Stimulated activated CD8-positive, alpha-beta memory T cell treated with anti-CD3 and anti-CD28 coated beads, Interleukin-15, amount 100 ng/mL, for 24 hours (primary cell): ENCODE results near the gene RYR2.
"Not testable (repeated sequence)": the region's sequence is repeated elsewhere in the genome, so short reads cannot be mapped to it uniquely, and the experiment has no call there.

Source experiments
- DNase-seq: peaks from one replicate; pipeline ENCODE4 v3.0.0-alpha.2; 2020; ENCODE audit warnings: low read depth

The RYR2 gene

DNA sequence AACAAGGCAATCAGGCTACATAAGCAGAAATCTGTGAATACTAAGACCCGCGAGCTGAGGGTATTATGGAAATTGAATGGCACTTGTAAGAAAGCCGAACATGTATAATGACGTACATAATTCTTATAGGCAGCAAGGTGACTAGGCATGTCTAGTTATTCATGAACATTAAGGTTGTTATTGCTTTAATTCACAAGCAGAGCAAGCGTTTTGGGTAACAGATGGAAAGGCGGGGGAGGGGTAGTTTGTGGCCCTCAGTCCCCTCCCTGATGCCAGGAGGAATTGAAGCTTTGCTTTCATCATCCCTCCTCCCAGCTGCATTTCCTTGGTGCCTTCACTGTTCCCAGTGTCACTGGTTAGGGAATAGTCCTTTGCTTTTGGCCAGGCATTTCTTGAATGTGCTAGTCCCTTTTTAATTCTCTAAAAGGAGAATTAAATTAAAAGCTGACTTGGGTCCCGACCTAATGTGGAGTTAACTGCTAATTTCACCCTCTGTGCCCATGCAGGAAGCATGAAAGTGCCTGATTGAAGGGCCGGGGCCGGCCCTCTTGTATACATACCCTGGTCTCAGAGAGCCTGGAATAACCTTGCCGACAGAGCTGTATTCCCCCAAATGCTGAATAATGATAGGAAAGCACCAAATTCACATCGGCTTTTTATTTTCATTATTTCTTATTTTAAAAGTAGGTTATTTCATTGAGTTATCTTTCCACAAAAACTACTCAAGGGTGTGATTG lies 42.5 kb downstream of the RYR2 start:
- no peak for DNase-seq

DNA sequence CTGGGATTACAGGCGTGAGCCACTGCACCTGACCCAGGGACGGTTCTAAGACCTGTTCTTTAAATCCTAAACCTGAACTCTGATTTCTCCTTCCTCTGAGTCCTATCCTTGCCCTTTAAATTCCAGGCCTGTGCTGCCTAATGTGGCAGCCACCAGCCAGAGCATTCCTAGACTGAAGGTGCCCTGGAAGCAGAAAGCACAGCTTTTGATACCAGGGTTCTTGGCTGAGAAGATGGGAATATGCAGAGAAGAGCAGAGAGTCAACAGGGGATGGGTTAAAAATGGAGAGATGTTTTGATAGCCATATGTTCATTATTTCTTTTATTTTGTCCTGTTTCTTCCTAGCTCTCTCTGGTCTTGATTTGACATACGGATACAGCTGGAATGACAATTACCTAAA lies 49.7 kb downstream of the RYR2 start:
- DNase-seq = no peak

DNA sequence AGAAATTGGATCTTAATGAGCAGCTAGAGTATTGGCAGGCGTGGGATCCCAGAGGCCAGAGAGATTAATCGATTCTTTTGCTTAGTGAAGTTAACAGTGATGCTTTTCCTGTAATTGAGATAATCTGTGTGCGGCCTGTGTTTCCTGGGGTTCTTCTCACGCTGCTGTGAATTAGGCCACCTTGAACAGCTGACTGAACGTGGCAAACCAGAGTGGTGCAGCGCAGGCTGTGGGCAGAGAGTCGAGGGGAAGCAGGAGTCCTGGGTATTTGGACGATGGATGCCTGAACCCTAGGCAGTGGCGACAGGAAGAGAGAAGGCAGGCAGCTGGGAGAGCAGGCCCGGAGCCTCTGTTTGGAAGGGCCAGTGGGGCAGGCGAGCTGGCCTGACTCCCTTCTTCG lies 51.7 kb downstream of the RYR2 start:
- no peak for DNase-seq

DNA sequence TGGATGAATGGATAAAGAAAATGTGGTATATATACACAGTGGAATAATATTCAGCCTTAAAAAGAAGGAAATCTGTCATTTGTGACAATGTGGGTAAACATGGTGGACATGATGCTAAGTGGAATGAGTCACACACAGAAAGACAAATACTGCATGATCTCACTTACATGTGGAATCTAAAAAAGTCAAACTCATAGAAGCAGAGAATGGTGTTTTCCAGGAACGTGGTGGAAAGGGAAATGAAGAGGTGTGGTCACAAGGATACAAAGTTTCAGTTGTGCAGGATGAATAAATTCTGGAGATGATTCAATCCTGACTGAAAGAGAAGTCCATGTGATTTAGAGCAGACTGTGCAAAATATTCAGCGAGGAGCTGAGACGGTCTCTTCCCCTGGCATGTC lies 56.6 kb downstream of the RYR2 start:
- DNase-seq = no peak

DNA sequence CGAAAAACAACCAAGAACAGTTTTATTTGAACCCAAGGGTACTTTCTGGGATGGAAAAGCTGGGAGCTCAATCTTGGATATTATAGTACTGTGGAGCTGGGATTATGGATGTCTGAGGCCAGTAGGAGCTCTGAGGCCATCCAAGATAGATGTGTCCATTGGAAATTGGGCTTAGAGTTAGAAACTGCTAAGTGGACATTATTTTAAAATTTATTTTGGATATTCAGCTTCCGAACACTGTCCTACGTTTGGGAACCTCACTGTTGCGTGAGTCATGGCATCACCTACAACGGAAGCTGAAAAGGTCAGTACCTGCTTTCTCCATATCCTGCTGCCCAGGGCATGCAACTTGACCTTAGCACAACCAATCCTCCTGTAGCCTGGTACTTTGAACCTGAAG lies 61.0 kb downstream of the RYR2 start:
- DNase-seq = no peak

DNA sequence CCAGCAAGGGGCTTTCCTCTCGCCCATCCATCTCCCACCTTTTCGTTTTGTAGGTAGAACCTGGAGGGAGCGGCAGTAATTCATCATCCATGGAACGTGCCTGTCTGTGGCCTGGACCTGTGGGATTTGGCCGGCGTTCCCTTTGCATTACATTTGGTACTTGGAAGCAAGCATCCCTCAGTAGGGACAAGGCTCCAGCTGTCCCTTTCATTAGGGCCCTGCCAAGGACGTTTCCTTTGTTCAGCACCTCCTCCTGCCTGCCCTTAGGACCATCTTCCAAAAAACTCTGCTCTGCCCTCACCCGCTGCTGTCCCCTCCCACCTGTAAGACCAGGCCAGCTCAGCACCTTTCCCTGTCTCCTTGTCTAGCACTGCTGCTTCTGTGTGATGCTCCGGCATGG lies 62.1 kb downstream of the RYR2 start:
- no peak for DNase-seq

DNA sequence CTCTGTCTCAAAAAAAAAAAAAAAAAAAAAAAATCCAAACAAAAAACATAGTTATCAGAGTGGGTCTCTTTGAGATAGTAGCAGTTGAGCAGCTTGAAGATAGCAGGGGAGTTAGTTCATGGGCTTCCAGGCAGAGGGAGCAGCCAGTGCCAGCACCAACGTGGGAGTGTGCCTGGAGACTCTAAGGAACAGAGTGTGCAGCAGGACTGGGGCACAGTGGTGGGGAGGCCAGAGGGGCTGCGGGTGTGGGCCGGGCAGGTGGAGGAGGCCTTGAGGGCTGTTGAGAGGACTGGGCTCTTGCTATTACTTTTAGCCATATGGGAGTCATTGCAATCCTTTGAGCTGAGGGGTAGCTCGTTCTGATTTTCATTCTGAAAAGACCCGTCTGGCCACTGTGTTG lies 63.8 kb downstream of the RYR2 start:
- DNase-seq = no peak

DNA sequence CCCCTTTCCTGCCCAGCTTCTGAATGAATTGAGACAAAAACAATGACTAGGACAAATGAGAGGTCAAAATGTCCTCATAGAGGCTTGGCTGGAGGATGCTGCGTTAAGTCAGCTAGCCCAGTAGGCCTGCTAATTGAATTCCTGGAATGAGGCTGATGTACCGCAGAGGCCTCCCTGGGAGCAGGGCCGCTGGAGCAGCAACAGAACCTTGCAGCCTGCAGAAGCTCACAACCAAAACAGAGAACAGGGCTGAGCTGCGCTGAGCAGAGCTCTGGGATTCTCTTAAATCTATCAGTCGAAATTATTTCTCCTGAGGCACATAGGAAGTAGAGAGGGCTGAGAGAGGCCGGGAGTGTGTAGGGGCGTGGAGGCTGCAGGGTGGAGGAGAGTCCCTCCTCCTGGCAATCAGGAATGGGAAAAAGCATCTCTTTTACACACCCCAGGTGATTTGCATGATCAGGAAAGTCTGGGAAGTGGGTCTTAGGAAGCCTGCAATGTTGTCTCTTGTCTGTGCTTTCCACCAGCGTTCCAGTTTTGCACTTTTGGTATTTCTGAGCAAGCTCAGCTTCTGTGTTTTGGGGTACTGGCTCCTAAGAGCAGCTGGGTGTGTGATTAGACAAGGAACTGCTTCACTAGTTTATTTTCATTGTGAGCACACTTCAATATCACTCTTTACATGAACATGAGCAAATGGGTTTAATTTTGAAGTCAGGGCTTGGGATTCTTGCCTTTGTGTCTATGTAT lies 66.5 kb downstream of the RYR2 start:
- DNase-seq = no peak

DNA sequence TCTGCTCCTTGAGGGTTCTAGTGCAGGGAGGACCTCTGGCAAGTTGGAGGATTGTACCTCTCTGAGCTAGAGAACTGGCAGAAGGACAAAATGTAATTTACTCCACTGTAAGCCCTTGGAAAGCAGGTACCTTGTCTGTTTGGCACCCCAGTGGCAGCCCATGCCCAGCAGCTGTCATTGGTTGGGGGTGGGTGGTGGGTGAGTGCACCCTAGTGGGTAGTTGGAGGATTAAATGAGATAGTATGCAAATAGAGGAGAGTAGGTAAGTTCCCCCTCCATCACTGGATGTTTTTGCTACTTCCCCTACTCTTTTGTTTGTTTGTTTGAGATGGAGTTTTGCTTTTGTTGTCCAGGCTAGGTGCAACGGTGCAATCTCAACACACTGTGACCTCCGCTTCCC lies 69.8 kb downstream of the RYR2 start:
- no peak for DNase-seq

DNA sequence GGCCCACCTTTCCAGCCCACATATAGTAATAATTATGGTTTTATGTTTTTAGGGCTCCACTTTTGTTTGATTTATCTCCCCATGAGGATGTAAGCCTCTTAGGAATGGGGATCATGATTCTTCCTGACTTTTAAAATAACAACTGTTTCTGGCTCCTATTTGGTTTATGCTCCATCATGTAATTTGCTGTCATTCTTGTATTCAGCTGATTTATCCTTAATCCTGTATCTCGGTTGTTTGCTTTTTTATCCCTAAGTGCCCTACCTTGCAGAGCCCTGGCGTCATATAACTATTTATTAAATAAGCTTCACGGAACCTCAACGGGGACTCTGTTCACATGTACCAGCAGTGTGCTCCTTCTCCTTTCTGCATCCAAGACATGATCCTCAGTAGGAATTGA lies 70.7 kb downstream of the RYR2 start:
- DNase-seq = no peak

DNA sequence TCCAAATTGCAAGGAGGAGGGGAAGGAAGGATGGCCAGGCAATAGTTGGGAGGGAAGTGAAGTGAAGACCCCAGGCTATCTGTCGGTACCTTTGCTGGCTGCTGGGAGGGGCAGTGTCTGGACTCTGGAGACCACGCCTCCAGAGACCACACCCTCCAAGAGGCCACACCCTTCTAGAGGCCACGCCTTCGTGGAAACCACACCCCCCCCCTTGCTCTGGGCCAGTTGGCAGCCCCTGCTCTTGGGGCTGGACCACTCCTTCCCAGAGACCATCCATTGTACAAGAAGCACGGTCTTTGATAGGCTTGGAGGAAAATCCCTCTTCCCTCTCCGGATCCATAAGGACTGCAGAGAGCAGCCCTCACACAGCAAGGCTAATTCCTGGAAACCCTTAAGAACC lies 73.1 kb downstream of the RYR2 start:
- no peak for DNase-seq

DNA sequence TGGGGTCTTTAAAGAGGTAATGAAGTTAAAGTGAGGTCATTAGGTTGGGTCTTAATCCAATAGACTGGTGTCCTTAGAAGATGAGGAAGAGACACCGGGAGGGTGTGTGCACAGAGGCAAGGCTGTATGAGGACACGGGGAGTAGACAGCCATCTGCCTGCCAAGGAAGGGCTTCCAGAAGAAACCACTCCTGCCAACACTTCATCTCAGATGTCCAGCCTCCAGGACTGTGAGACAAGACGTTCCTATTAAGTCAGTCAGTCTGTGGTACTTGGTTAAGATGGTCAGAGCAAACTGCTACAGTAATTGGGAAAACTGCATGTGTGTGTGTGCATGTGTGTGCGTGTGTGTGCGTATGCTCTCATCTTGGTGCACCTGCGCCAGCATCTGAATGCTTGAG lies 77.1 kb downstream of the RYR2 start:
- no peak for DNase-seq

DNA sequence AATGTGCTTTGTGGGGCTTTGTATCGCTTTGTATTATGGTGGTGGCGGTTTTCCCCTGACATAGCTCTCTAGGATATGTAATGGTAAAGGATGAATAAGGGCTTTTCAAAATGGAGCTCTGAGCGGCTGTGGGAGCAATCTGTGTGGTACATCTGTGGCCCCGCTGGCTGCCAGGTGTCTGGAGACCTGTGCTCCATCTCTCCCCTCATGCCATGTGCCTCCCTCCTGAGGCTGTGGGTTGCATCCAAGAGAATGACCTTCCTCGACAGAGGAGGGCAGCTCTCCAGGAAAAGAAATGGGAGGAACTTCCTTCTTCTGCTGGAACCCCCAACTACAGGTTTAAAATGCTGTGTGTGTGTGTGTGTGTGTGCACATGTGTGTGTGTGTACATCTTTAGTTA lies 78.7 kb downstream of the RYR2 start:
- no peak for DNase-seq

DNA sequence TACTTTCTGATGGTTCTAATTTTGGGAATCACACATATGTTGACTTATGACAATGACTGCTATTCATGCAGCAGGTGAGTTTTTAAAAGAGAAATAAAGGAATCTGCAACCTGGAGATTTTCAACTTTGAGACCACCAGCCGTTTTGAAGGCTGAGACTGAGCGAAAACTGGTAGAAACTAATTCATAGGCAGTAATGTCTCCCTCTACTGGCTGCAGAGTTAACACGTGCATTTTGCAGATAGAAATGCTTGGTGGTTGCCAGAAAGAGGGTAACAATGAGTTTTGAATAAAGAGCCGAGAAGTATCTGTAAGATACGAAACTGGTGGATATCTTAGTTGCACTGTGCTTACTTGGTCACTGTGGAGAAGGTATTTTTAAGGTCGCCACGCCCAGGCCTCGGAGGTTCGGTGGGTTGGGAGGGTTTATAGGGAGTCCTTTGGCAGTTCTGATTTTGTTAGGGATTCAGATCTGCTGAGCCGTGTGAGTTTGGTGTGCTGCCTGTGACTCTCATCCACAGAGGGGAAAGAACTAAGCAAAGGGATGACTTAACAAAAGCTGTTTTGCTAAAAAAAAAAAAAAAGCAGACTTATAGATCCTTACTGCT lies 83.0 kb downstream of the RYR2 start:
- no peak for DNase-seq

DNA sequence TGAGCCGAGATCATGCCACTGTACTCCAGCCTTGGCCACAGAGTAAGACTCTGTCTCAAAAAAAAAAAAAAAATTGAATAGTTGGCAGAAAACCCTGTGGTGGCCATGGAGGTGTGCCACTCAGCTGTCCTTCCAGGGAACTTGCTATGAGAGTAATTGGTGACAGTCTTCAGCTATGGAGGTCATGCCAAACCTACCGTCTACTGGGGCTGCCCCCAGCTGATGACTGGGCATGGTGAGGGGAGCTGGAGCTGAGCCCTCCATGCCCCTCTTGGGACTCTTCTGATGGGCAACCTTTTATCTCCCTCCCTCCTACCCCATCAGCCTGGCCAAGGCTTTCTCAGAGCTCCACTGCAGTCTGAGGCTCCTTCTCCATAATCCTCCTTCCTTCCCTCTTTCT lies 84.2 kb downstream of the RYR2 start:
- no peak for DNase-seq

DNA sequence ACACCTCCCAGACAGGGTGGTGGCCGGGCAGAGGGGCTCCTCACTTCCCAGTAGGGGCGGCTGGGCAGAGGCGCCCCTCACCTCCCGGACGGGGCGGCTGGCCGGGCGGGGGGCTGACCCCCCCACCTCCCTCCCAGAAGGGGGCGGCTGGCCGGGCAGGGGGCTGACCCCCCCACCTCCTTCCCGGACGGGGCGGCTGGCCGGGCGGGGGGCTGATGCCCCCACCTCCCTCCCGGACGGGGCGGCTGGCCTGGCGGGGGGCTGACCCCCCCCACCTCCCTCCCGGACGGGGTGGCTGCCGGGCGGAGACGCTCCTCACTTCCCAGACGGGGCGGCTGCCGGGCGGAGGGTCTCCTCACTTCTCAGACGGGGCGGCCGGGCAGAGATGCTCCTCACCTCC lies 85.3 kb downstream of the RYR2 start:
- not testable (repeated sequence) for DNase-seq

DNA sequence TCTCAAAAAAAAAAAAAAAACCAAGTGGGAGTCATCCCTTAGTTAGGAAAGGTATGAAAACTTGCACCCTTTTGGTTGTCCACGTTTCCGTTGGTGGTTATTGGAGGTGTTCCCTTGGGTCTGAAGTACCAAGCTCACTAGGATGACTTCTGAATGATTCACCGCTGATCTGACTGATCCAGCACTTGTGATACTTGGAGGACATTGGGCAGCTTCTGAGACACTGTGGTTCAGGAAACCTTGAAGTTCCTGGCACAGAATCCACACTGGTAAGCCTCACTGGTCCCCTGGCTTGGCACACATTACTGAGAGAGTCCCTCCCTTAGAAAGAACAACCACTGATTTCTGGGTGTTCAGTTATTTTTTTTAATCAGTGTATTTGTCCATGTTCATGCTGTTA lies 91.9 kb downstream of the RYR2 start:
- DNase-seq = no peak

DNA sequence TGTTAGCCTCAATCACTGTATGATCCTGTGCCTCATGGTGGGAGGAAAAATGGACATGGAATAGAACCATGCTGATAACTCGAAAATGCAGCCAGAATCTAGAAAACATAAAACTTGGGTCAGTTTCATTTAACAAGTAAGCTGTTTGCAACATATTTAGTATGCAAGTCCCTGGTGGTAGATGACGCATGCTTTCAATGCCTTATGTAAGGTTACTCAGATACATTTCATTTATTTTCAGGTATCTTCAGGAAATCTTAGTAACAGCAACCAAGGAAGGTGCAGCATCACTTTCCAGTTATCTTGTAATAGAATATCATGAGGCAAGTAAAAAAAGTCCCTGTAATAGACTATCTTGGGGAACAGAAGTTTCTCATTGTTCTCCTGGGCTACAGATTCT lies 92.9 kb downstream of the RYR2 start:
- DNase-seq = no peak

DNA sequence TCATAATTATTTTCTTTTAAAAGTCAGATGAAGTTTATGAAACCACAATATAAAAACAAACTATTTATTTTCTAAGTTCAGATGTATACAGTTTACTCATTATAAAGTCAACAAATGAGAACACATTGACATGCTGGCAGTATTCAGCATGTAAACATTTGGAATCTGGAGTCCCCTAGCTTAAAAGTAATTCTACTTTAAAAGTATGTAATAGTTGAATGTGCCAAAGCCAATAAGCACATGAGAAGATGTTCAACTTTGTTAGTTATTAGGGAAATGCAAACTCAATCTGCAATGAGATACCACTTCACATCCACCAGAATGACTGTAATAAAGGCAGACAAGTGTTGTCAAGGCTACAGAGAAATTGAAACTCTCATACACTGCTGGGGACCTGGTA lies 96.6 kb downstream of the RYR2 start:
- no peak for DNase-seq

DNA sequence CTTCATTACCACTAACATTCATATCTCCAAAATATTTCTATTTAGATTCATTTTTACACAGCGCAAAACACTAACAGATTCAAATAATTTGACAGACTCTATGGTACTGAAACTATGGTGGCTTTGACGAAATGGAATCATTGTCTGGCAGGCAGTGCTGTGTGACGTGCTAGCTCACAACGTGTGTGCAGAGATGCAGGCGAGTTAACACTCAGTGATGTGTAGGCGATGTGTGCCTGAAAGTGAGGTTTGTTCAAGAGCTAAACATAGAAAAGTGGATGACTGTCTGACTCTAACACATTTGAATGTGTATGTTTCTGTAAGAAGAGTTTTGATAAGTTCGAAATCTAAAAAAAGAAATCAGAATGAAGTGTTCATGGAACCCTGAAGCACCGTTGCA lies 97.7 kb downstream of the RYR2 start:
- DNase-seq = no peak

DNA sequence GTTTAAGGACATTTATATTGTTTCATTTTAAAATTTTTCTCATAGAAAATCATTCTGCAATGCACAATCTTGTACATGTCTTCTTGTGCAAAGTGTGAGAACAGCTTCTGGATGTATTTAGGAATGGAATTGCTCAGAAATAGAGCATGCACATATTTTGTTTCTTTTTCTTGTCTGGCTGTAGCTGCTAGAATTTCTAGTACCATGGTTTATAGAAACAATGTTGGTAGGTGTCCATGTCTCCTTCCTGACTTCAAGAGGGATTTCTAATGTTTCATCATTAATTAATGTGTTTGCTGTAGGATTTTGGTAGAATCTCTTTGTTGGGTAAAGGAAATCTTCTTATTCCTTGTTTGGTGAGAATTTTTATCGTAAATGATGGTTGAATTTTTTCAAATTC lies 99.0 kb downstream of the RYR2 start:
- DNase-seq = no peak

DNA sequence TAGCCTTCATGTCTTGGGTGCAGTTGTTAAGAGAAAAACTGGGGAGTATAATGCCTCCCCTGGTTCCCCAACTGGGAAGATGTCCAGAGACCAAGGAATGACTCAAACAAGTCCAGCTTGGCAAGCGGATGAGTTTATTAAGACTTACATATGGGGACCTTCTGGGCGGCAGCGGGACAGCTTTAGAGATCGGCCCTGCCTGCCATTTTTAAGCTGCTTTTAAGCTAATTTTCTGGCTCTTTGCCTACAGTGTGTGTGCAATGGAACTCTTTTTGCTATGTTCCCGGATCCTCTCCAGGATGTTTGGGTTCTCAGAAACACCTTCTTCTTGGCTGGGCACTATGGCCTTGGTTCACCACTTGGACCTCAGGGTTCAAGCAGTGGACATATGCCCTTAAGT lies 99.5 kb downstream of the RYR2 start:
- DNase-seq = no peak

DNA sequence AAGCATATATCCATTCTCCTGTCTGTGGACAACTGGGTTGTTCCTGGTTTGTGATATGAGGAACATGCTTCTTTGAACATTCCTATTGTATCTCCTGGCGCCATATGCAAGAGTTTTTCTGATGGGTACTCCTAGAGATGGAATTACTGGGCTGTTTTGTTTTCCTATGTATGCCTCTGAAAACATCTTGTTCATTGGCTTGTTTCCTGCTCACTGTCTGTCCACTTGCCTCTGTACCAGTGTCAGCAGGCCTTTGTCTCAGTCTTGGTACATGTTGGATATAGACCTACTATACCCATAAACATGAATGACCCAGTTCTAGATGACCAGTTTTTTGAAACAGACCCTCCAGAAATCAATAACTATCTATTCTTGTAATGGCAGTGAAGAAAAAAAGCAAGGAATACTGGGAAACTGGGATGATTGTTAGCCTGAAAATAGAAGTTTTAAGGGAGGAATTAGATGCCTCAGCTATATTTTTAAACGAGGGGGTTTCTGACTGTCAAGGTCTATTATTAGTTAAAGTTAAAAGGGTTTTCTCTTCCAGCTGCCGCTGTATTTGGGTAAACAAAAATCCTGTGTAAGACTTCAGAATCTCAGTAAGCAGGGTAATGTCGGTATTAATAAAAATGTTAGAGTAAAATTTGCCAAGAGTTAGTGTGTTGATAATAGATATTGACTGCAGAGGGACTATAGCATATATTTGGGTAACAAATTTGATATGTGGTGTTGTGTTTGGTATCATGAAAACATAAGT lies 103.6 kb downstream of the RYR2 start:
- DNase-seq = no peak
